Peyer's patch (tissue), 4 donors: ENCODE data around the gene MRGPRD. TPM values are rescaled to one million over a fixed set of nuclear protein-coding genes. Genes with fewer than 3 reads are reported as not detected.

Source experiments
- DNase-seq, 3 donors: peaks; one replicate each; pipeline ENCODE4 v3.0.0-alpha.2; 2017 to 2019
- H3K27ac ChIP-seq, 4 donors: fragments of 200-600 bp; sonication (generic); one replicate each; pipeline ENCODE4 v1.5.1; 2016 to 2019
- H3K27me3 ChIP-seq, 2 donors: fragments of 200-600 bp; sonication (generic); one replicate each; pipeline ENCODE4 v1.5.1; 2019
- H3K36me3 ChIP-seq, 3 donors: fragments of 200-600 bp; sonication (generic); one replicate each; pipeline ENCODE4 v1.5.1; 2016 to 2019
- H3K4me1 ChIP-seq, 4 donors: fragments of 200-600 bp; sonication (generic); one replicate each; pipeline ENCODE4 v1.5.1; 2016 to 2019
- H3K4me3 ChIP-seq, 4 donors: fragments of 200-600 bp; sonication (generic); 1 replicate in 3 of 4; 2 replicates in 1 of 4; pipeline ENCODE4 v1.5.1; 2016 to 2019; ENCODE audit warnings: mild to moderate bottlenecking in 1 of 4
- H3K9me3 ChIP-seq, 4 donors: fragments of 200-600 bp; sonication (generic); one replicate each; pipeline ENCODE4 v1.5.1; 2016 to 2019; ENCODE audit warnings: mild to moderate bottlenecking in 1 of 4
- CTCF ChIP-seq, 6 experiments: fragments of 450-650 bp in 4 of 6; fragments of 200-600 bp in 2 of 6; sonication (generic) in 1 of 6; IDR thresholded peaks; one replicate each; pipeline ENCODE4 v1.5.1; 2017 to 2019; ENCODE audit warnings: antibody characterized with exemption in 6 of 6, mild to moderate bottlenecking in 3 of 6, moderate library complexity in 1 of 6
- POLR2A ChIP-seq, 2 donors: fragments of 450-650 bp; IDR thresholded peaks; one replicate each; pipeline ENCODE4 v1.5.1; 2017; ENCODE audit warnings: antibody characterized with exemption in 2 of 2, mild to moderate bottlenecking in 2 of 2, moderate library complexity in 2 of 2
- total RNA-seq, 4 donors: library from RNA; depleted of rRNA; stranded (reverse); fragments of >200 nt; gene quantifications; one replicate each; pipeline ENCODE4 v1.1.0, GENCODE V29; 2016

MRGPRD gene
- total RNA-seq, 4 donors from 2014 or later, result not detected

GRCh38 chr11:68942751-68943271 lies 38.0 kb downstream of the MRGPRD start:
- Histone ChIP-seq H3K4me1 (peaks cover 0 to 10% (median 0%) of the 10 kb centered on the region in 4 donors), H3K9me3 (no peaks in the 10 kb centered on the region), H3K27me3 (no peaks in the 10 kb centered on the region), H3K27ac (peak overlapping the region in 3 of 4 donors; percentile 10 to 84 (median 59)), H3K4me3 (no peak overlapping the region), H3K36me3 (peaks cover 0 to 20% (median 0%) of the 10 kb centered on the region in 3 donors)
- DNase-seq, result peak in 1 of 3 donors; percentile 43
- TF ChIP-seq CTCF (IDR thresholded peaks at IDR 0.05), result no peak
- TF ChIP-seq POLR2A (IDR thresholded peaks at IDR 0.05), result no peak

DNA sequence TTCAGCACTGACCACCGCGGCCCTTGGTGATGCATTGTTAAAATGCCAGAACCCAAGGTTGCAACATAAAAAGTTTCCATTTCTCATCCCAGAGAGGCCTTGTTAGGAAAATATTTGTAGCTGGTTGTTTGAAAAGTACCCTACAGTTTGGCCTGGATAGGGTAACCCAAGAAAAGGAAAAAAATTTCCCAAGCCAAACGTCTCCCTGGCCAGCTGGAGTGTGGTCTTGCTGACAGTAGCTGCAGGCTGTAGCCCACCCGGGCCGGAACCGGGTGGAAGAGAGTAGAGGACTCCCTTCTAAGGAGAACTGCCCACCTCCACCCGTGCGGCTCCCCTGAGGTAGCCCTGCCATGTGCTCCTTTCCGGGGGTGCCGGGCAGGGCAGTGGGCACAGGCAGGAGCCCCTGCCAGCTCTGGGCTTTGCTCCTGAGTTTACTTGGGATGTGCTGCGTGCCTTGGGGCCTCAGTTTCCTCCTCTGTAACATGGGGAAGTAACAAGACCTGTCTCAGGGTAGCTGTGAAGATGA lies 38.6 kb downstream of the MRGPRD start:
- Histone ChIP-seq H3K27ac (peak overlapping the region in 3 of 4 donors; percentile 10 to 84 (median 59)), H3K36me3 (peaks cover 0 to 26% (median 0%) of the 10 kb centered on the region in 3 donors), H3K27me3 (no peaks in the 10 kb centered on the region), H3K4me1 (peaks cover 0 to 6% (median 0%) of the 10 kb centered on the region in 4 donors), H3K9me3 (no peaks in the 10 kb centered on the region), H3K4me3 (no peak overlapping the region)
- peak in 1 of 3 donors; percentile 41 for DNase-seq
- TF ChIP-seq POLR2A (IDR thresholded peaks at IDR 0.05) (no peak), CTCF (IDR thresholded peaks at IDR 0.05) (no peak)

DNA sequence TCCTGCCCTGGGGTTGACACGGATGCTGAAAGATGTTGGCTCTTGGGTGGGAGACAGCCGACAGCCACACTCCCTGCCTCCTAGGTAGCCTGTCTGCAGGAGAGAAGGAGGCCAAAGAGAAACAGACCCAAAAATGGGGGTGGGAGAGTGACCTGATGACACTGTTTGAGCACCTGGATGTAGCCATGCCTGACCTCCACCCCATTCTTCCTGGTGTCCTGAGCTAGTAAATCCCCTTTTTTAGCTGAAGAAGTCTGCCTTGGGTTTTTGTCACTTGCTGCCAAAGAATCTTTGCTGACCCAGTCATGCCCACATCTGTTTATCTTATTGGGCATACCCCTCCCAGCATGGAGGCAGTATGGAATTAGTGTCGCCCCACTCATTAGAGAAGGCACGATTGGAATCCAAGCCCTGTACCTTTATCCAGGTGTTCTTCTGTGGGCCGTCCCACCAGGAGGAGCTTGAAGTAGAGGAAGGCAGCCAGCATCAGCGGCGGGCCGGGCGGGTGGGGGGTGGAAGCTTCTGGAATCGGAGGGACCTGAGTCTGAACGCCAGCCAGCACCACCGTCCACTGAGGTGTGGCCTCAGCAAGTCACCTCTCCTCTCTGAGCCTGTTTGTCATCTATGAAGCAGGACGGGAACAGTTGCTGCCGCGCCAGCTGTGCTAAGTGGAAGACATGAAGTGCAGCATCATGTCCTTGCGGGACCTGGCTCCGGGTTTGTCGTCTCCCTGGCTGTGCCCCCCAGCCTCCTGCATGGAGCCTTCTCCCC lies 39.3 kb downstream of the MRGPRD start:
- H3K36me3 ChIP-seq, result peaks cover 0 to 33% (median 0%) of the 10 kb centered on the region in 3 donors
- peak in 1 of 3 donors; percentile 40 for DNase-seq
- no peaks in the 10 kb centered on the region for H3K27me3 ChIP-seq
- H3K4me3 ChIP-seq, result no peak overlapping the region
- no peaks in the 10 kb centered on the region for H3K9me3 ChIP-seq
- TF ChIP-seq CTCF (IDR thresholded peaks at IDR 0.05) (no peak), POLR2A (IDR thresholded peaks at IDR 0.05) (no peak)
- H3K27ac ChIP-seq, result peak overlapping the region in 2 of 4 donors; percentile 59 to 84
- no peaks in the 10 kb centered on the region for H3K4me1 ChIP-seq

DNA sequence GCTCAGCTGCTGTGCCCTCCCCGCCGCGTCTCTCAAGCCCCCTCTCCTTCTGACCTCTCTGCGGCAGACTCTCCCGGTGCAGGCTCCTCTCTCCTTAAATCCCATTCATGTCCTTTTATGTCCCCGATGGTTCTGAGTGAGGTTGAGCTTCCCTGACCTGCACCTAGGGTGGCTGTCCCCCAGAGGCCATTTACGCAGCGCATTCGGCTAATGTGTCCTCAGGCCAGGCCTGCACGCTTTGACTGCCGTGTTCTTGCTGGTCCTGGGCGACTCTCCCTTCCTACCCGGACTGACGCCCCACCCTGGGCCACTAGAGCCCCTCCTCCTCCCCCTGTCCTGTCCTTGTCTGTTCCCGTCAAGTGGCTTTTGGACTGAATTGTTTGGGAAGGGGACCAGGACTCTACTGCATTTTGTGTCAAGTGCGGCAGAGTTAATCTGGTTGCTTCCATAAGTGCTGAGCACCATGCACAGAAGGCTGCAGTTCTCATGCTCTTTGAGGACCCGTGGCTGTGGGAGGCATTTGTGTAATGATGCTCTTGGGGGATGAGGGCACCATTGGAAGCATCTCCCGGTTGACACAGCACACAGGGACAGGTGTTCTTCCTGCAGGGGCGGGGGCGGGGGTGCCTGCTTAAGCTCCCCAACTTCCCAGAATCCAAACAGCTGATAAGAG lies 40.0 kb downstream of the MRGPRD start:
- no peak for DNase-seq
- Histone ChIP-seq H3K36me3 (peaks cover 0 to 40% (median 0%) of the 10 kb centered on the region in 3 donors), H3K9me3 (no peaks in the 10 kb centered on the region), H3K27ac (peak overlapping the region in 1 of 4 donors; percentile 84), H3K27me3 (no peaks in the 10 kb centered on the region), H3K4me3 (no peak overlapping the region), H3K4me1 (no peaks in the 10 kb centered on the region)
- TF ChIP-seq POLR2A (IDR thresholded peaks at IDR 0.05) (no peak), CTCF (IDR thresholded peaks at IDR 0.05) (no peak)
